OCI-LY3 (cell line): ENCODE results near the gene SEC31B.

Source experiments
- H2AFZ ChIP-seq: fragments of 200-600, 300-600 bp; shearing (Covaris generic); 2 replicates; pipeline ENCODE4 v1.6.0; 2014; ENCODE audit warnings: antibody characterized with exemption, low read depth, low read length
- H3K27ac ChIP-seq: fragments of 200-600, 300-600 bp; sonication (generic); 2 replicates; pipeline ENCODE4 v1.5.1; 2014; ENCODE audit warnings: mild to moderate bottlenecking, low read length, moderate library complexity, mixed read lengths
- H3K27me3 ChIP-seq: fragments of 200-600, 300-600 bp; sonication (generic); 2 replicates; pipeline ENCODE4 v1.6.1; 2014; ENCODE audit warnings: low read depth, low read length, mixed read lengths
- H3K36me3 ChIP-seq: fragments of 200-600, 300-600 bp; sonication (generic); replicated peaks from 2 replicates; pipeline ENCODE3; 2014; ENCODE audit warnings: low read depth, low read length, mixed read lengths
- H3K4me1 ChIP-seq: fragments of 300-600, 200-600 bp; sonication (generic); 2 replicates; pipeline ENCODE4 v1.6.1; 2014; ENCODE audit warnings: low read length, mixed read lengths
- H3K4me2 ChIP-seq: fragments of 200-600, 300-600 bp; sonication (generic); 2 replicates; pipeline ENCODE4 v1.6.1; 2014; ENCODE audit warnings: low read length, mixed read lengths
- H3K4me3 ChIP-seq: fragments of 300-600, 200-600 bp; sonication (generic); 2 replicates; pipeline ENCODE4 v1.5.1; 2014; ENCODE audit warnings: antibody characterized with exemption, mild to moderate bottlenecking, low read length, moderate library complexity
- H3K79me2 ChIP-seq: fragments of 300-600, 200-600 bp; shearing (Covaris generic); 2 replicates; pipeline ENCODE4 v1.6.1; 2014; ENCODE audit warnings: mild to moderate bottlenecking, low read length, mixed read lengths
- H3K9ac ChIP-seq: fragments of 300-600, 200-600 bp; shearing (Covaris generic); 2 replicates; pipeline ENCODE4 v1.6.0; 2014; ENCODE audit warnings: mild to moderate bottlenecking, low read length, moderate library complexity
- H3K9me3 ChIP-seq: fragments of 200-600, 300-600 bp; shearing (Covaris generic); 2 replicates; pipeline ENCODE4 v1.6.1; 2014; ENCODE audit warnings: low read length, mixed read lengths; ENCODE audit not compliant: insufficient read depth
- H4K20me1 ChIP-seq: fragments of 200-600, 300-600 bp; sonication (generic); 2 replicates; pipeline ENCODE4 v1.6.1; 2016; ENCODE audit warnings: low read length, mixed read lengths; ENCODE audit not compliant: insufficient read depth
- EZH2phosphoT487 ChIP-seq: fragments of 200-600 bp; shearing (Covaris generic); IDR thresholded peaks from 2 replicates; pipeline ENCODE4 v1.6.1; 2018; ENCODE audit warnings: antibody characterized with exemption, mixed run types, low read depth
- TF ChIP-seq, protein P1 (sequence below): fragments of 200-600, 300-600 bp; sonication (generic); IDR thresholded peaks from 2 replicates; pipeline ENCODE4 v1.5.1; 2014; ENCODE audit warnings: antibody characterized with exemption, low read length, low read depth

SEC31B gene

DNA sequence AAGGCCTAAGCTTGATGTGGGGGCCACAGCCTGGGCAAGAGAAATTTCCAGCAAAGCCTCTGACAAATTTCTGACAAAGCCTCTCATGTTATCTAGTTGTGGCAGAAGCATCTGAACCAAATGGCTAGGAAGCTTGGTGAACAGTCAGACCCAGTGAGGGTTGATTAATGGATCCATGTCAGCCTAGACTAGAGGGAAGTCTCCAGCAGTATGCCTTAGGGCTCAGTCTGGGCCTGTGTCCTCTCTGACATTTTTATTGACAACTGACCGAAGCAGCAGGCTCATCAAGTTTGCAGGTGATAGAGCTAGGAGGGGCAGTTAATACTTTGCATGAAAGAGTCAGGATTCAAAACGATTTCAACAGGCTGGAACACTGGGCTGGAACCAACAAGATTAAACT, 41.3 kb upstream of the SEC31B start:
- Histone ChIP-seq H2AFZ (no peak overlapping the region), H3K9me3 (no peaks in the 10 kb centered on the region), H3K4me2 (no peak overlapping the region), H3K27me3 (no peaks in the 10 kb centered on the region), H4K20me1 (no peaks in the 10 kb centered on the region), H3K79me2 (no peaks in the 10 kb centered on the region), H3K36me3 (peaks cover 6% of the 10 kb centered on the region), H3K9ac (no peak overlapping the region), H3K4me3 (no peak overlapping the region), H3K27ac (no peak overlapping the region), H3K4me1 (no peaks in the 10 kb centered on the region)
- TF ChIP-seq, protein P1, sequence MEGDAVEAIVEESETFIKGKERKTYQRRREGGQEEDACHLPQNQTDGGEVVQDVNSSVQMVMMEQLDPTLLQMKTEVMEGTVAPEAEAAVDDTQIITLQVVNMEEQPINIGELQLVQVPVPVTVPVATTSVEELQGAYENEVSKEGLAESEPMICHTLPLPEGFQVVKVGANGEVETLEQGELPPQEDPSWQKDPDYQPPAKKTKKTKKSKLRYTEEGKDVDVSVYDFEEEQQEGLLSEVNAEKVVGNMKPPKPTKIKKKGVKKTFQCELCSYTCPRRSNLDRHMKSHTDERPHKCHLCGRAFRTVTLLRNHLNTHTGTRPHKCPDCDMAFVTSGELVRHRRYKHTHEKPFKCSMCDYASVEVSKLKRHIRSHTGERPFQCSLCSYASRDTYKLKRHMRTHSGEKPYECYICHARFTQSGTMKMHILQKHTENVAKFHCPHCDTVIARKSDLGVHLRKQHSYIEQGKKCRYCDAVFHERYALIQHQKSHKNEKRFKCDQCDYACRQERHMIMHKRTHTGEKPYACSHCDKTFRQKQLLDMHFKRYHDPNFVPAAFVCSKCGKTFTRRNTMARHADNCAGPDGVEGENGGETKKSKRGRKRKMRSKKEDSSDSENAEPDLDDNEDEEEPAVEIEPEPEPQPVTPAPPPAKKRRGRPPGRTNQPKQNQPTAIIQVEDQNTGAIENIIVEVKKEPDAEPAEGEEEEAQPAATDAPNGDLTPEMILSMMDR: no peak
- TF ChIP-seq EZH2phosphoT487: no peak

DNA sequence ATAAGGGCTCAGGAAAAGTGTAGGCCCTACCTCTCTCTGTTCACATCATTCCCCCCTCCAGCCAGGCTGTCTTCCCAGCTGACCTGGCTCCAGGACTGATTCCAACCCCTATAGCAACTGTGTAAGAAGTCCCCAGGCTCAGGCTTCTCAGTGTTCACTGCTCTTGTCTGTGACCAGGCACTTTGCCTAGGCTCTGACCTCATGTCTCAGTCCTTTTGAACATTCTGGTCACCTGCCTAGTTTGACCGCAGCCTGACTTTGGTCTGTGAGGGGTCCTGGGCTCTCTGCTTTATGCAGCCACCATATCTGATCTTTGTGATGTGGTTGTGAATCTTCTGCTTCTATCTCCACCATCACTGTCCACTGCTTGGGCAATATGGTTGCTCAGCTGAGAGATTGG, 40.6 kb upstream of the SEC31B start:
- H4K20me1 ChIP-seq: no peaks in the 10 kb centered on the region
- no peak overlapping the region for H2AFZ ChIP-seq
- H3K9me3 ChIP-seq: no peaks in the 10 kb centered on the region
- H3K79me2 ChIP-seq: no peaks in the 10 kb centered on the region
- peaks cover 6% of the 10 kb centered on the region for H3K36me3 ChIP-seq
- TF ChIP-seq EZH2phosphoT487: no peak
- TF ChIP-seq, protein P1: no peak
- no peak overlapping the region for H3K4me3 ChIP-seq
- H3K4me2 ChIP-seq: no peak overlapping the region
- H3K4me1 ChIP-seq: no peaks in the 10 kb centered on the region
- no peaks in the 10 kb centered on the region for H3K27me3 ChIP-seq
- H3K27ac ChIP-seq: no peak overlapping the region
- H3K9ac ChIP-seq: no peak overlapping the region

DNA sequence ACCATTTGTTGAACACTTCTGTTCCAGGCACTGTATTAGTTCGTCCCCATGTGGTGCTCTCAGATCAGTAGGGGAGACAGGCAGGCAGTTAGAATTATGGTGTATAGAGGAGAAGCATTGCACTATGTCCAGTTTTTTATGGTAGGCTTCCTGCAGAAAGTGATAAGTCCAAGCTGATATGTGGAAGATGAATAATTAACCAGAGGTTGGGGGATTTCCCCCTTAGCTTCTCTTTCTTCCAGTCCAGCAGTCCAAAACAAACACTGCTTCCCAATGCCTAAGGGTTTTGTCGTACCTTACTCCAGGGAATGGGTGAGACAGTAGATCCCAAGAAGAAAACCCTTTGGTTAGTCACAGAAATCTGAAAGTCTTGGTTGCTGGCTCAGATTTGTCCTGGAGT, 35.2 kb upstream of the SEC31B start:
- no peak overlapping the region for H3K4me2 ChIP-seq
- no peaks in the 10 kb centered on the region for H3K27me3 ChIP-seq
- no peak overlapping the region for H3K27ac ChIP-seq
- H3K36me3 ChIP-seq: peaks cover 16% of the 10 kb centered on the region
- no peak overlapping the region for H3K9ac ChIP-seq
- H3K4me1 ChIP-seq: peaks cover 18% of the 10 kb centered on the region
- TF ChIP-seq EZH2phosphoT487: no peak
- TF ChIP-seq, protein P1: no peak
- no peak overlapping the region for H2AFZ ChIP-seq
- no peaks in the 10 kb centered on the region for H3K9me3 ChIP-seq
- H3K79me2 ChIP-seq: no peaks in the 10 kb centered on the region
- H4K20me1 ChIP-seq: no peaks in the 10 kb centered on the region
- H3K4me3 ChIP-seq: no peak overlapping the region

DNA sequence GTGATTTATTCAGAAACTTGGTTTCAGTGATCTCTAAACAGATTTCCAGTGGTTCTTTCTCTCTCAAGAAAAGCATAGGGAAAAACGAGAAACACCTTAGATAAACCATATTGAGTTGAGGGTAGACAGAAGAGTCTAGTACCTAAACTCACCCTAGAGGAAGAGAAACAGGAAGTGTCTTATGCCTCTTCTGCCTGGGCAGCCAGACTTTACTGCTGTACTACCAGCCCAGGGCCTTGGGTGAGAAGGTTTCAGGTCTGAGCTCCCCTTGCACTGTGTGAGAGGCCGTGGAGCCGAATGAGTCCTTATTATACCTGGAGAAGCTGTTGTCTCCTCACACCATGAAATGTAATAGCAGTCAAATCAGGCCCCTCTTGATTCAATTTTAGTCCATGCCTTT, 34.3 kb upstream of the SEC31B start:
- H3K79me2 ChIP-seq: no peaks in the 10 kb centered on the region
- H3K9ac ChIP-seq: no peak overlapping the region
- no peak overlapping the region for H2AFZ ChIP-seq
- H3K4me3 ChIP-seq: no peak overlapping the region
- H3K27me3 ChIP-seq: no peaks in the 10 kb centered on the region
- no peaks in the 10 kb centered on the region for H4K20me1 ChIP-seq
- H3K27ac ChIP-seq: no peak overlapping the region
- TF ChIP-seq, protein P1: no peak
- TF ChIP-seq EZH2phosphoT487: no peak
- peaks cover 16% of the 10 kb centered on the region for H3K36me3 ChIP-seq
- peaks cover 18% of the 10 kb centered on the region for H3K4me1 ChIP-seq
- no peak overlapping the region for H3K4me2 ChIP-seq
- no peaks in the 10 kb centered on the region for H3K9me3 ChIP-seq
